ENCODE data around the gene DYNC2H1. TPM values are rescaled to one million over a fixed set of nuclear protein-coding genes. Genes with fewer than 3 reads are reported as not detected.

Gene DYNC2H1
- total RNA-seq, 1 experiment from 2014 or later = 31.7 TPM

DNA sequence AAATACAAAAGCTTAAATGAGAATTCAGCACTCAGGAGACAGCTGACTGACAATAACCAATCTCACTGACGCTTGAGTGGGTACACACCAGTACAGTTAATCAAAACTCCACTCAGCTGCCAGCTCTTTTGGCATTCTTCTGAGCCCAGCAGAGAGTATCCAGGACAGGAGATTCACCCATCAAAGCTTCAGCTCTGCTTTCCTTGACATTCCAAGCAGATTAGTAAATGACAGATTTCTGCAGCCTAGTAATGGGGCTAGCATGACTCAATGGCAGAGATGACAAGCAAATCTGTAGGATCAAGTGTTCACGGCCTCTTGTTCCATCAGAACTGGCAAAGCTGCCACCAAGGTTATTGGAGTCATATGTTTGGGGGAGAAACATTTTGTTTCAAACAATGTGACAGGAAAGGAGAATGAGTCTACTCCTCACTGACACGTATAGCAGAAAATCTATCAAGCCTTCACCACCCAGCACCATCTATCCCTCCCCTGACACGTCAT is 420.0 kb downstream of the DYNC2H1 start:
- peak; percentile 96 for DNase-seq (ENCODE audit: low read depth)

Other genes with a start within 250 kb of the DYNC2H1 start
- 0.19 TPM in 1 of 2 replicates, not detected in the other for gene MMP12, start 234.4 kb upstream of the DYNC2H1 start, total RNA-seq (2014; rRNA removed)
- 0.13 TPM in 1 of 2 replicates, not detected in the other for gene MMP13, start 153.7 kb upstream of the DYNC2H1 start, total RNA-seq (2014; rRNA removed)
- gene DCUN1D5, start 17.3 kb upstream of the DYNC2H1 start, total RNA-seq (2014; rRNA removed) = 63.3 and 98.1 TPM in 2 replicates

All from LHCN-M2 (cell line).